Upper lobe of left lung (tissue), 6 donors: ENCODE data around the gene SLC4A4. TPM values are rescaled to one million over a fixed set of nuclear protein-coding genes. Genes with fewer than 3 reads are reported as not detected.

Experiments
- ATAC-seq, 2 donors: fragments of 200-7000 bp; cut with Tn5 transposase; one replicate each; pipeline ENCODE4 v1.9.1; 2022; ENCODE audit warnings: mild to moderate bottlenecking in 2 of 2, moderate library complexity in 2 of 2; ENCODE audit not compliant: low FRiP score in 2 of 2
- DNase-seq, 2 donors: peaks; one replicate each; pipeline ENCODE4 v3.0.0-alpha.2; 2019 to 2020
- H3K27ac ChIP-seq, 4 donors: fragments of 200-600 bp; sonication (generic); one replicate each; pipeline ENCODE4 v1.5.1; 2016 to 2019
- H3K27me3 ChIP-seq, 4 donors: fragments of 200-600 bp; sonication (generic); one replicate each; pipeline ENCODE4 v1.5.1; 2017 to 2019
- H3K36me3 ChIP-seq, 4 donors: fragments of 200-600 bp; sonication (generic); one replicate each; pipeline ENCODE4 v1.5.1; 2016 to 2019
- H3K4me1 ChIP-seq, 4 donors: fragments of 200-600 bp; sonication (generic); one replicate each; pipeline ENCODE4 v1.5.1; 2018 to 2019
- H3K4me3 ChIP-seq, 4 donors: fragments of 200-600 bp; sonication (generic); one replicate each; pipeline ENCODE4 v1.5.1; 2017 to 2019; ENCODE audit warnings: mild to moderate bottlenecking in 2 of 4, moderate library complexity in 1 of 4
- H3K9me3 ChIP-seq, 4 donors: fragments of 200-600 bp; sonication (generic); one replicate each; pipeline ENCODE4 v1.5.1; 2018 to 2019
- EP300 ChIP-seq, 4 donors: sonication (generic); formaldehyde crosslinking; IDR thresholded peaks; one replicate each; pipeline ENCODE4 v1.5.1; 2017; ENCODE audit warnings: antibody characterized with exemption in 4 of 4, control low read depth in 2 of 4
- POLR2A ChIP-seq, 4 donors: fragments of 450-650 bp; IDR thresholded peaks; one replicate each; pipeline ENCODE4 v1.5.1; 2016 to 2017; ENCODE audit warnings: antibody characterized with exemption in 4 of 4, mild to moderate bottlenecking in 2 of 4
- POLR2AphosphoS5 ChIP-seq, 2 donors: sonication (generic); formaldehyde crosslinking; IDR thresholded peaks; one replicate each; pipeline ENCODE4 v1.5.1; 2017; ENCODE audit warnings: antibody characterized with exemption in 2 of 2
- WGBS, 2 donors: methylation state at CpG; one replicate each; pipeline ENCODE4 v1.1.5; 2017 to 2018; 5-methylcytosine and 5-hydroxymethylcytosine counted together
- total RNA-seq, 6 donors: library from RNA; depleted of rRNA in 4 of 6; stranded (reverse); fragments of >200 nt in 4 of 6; gene quantifications; one replicate each; pipeline versions ENCODE4 v1.1.0 to v1.2.1, GENCODE V29; 2016 to 2021
- TF ChIP-seq, protein P1 (sequence below), 6 experiments: fragments of 450-650 bp in 4 of 6; fragments of 200-600 bp in 2 of 6; sonication (generic) in 2 of 6; IDR thresholded peaks; one replicate each; pipeline ENCODE4 v1.5.1; 2016 to 2019; ENCODE audit warnings: antibody characterized with exemption in 6 of 6
- donor health status: DM: no; HTN: no; CAD: no; lungs with moderate emphysema.
- donor health status: DM: no; HTN: yes; CAD: no; lungs with severe emphysema.

Gene SLC4A4
- total RNA-seq, 6 donors from 2014 or later: 9.2 to 31.4 (median 21.1) TPM

DNA sequence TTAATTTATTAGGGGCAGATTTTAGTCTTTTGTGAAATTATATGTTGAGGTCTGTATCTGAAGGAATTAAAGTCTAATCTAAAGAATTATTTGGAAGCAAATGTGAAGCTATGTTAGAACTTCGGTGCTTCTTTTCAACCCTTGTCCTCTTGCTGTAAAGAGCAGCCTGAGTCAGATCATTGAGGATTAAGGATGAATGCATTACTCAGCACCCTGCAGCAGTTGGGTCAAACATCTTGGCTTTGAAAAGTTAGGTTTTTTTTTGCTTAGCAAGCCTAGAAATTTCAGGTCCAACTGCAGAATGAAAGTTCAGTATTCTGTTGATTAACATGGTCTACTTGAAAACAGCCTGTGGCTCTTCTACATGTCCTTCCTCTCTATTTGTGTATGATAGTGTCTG is 57.6 kb downstream of the SLC4A4 start:
- H3K9me3 ChIP-seq: no peaks in the 10 kb centered on the region
- DNase-seq (no peak), ATAC-seq (no peak)
- H3K4me3 ChIP-seq: no peak overlapping the region
- 93 to 100% methylated on average over 1 of the region's 1 CpG for WGBS, 2 donors
- H3K27me3 ChIP-seq: no peaks in the 10 kb centered on the region
- H3K27ac ChIP-seq: no peak overlapping the region
- TF ChIP-seq POLR2AphosphoS5 (IDR thresholded peaks at IDR 0.05): no peak
- TF ChIP-seq, protein P1, sequence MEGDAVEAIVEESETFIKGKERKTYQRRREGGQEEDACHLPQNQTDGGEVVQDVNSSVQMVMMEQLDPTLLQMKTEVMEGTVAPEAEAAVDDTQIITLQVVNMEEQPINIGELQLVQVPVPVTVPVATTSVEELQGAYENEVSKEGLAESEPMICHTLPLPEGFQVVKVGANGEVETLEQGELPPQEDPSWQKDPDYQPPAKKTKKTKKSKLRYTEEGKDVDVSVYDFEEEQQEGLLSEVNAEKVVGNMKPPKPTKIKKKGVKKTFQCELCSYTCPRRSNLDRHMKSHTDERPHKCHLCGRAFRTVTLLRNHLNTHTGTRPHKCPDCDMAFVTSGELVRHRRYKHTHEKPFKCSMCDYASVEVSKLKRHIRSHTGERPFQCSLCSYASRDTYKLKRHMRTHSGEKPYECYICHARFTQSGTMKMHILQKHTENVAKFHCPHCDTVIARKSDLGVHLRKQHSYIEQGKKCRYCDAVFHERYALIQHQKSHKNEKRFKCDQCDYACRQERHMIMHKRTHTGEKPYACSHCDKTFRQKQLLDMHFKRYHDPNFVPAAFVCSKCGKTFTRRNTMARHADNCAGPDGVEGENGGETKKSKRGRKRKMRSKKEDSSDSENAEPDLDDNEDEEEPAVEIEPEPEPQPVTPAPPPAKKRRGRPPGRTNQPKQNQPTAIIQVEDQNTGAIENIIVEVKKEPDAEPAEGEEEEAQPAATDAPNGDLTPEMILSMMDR (IDR thresholded peaks at IDR 0.05): no peak
- no peak for TF ChIP-seq EP300 (IDR thresholded peaks at IDR 0.05)
- TF ChIP-seq POLR2A (IDR thresholded peaks at IDR 0.05): no peak
- peaks cover 0 to 5% (median 0%) of the 10 kb centered on the region in 4 donors for H3K4me1 ChIP-seq
- H3K36me3 ChIP-seq: no peaks in the 10 kb centered on the region

DNA sequence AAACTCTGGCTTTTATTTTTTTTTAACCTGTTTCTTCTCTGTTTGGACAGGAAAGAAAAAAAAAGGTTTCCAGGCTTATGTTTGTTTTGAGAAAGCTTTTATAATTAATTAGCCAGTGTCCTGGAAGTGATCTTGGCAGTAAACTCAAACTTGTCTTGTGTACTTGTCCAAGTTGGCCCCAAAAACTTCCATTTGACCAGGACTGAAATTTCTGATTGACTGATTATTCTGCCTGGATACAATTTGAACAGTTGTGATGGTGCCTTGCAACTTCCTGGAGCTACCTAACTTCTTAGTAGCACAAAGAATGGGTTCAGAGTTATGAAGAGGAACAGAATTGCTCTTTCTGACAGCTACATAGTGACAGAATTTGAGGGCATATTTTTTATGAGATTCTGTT is 62.0 kb downstream of the SLC4A4 start:
- H3K9me3 ChIP-seq: no peaks in the 10 kb centered on the region
- TF ChIP-seq EP300 (IDR thresholded peaks at IDR 0.05) (no peak), POLR2AphosphoS5 (IDR thresholded peaks at IDR 0.05) (no peak), POLR2A (IDR thresholded peaks at IDR 0.05) (no peak)
- TF ChIP-seq, protein P1 (IDR thresholded peaks at IDR 0.05): no peak
- no peak overlapping the region for H3K27ac ChIP-seq

DNA sequence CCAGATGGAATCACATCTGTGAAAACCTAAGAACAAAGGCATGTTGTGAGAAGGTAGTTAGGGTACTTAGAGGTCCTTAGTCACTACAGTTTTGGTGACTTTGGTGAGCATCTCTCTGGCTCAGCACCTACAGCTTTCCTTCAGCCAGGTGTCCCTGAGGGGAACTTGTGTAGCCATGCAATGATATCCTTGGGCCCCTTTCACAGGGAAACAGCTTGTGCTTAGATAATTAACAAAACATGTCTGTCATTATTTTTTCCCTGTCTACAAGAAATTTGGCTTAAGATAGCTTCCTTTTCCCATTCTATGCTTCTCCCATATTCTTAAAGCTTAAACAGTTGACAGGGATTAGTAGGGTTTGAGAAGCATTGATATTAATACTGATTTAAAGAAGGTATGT is 63.8 kb downstream of the SLC4A4 start:
- Histone ChIP-seq H3K9me3 (no peaks in the 10 kb centered on the region), H3K36me3 (no peaks in the 10 kb centered on the region), H3K4me3 (no peak overlapping the region), H3K4me1 (peaks cover 0 to 5% (median 0%) of the 10 kb centered on the region in 4 donors), H3K27ac (no peak overlapping the region), H3K27me3 (no peaks in the 10 kb centered on the region)
- TF ChIP-seq EP300 (IDR thresholded peaks at IDR 0.05): no peak
- TF ChIP-seq, protein P1 (IDR thresholded peaks at IDR 0.05): no peak
- TF ChIP-seq POLR2A (IDR thresholded peaks at IDR 0.05): no peak
- no peak for TF ChIP-seq POLR2AphosphoS5 (IDR thresholded peaks at IDR 0.05)
- DNase-seq (no peak), ATAC-seq (no peak)

More for the DNA sequence above, 62.0 kb downstream of the SLC4A4 start:
- Histone ChIP-seq H3K4me3 (no peak overlapping the region), H3K27me3 (no peaks in the 10 kb centered on the region), H3K36me3 (no peaks in the 10 kb centered on the region), H3K4me1 (peaks cover 0 to 5% (median 0%) of the 10 kb centered on the region in 4 donors)
- DNase-seq (no peak), ATAC-seq (no peak)

DNA sequence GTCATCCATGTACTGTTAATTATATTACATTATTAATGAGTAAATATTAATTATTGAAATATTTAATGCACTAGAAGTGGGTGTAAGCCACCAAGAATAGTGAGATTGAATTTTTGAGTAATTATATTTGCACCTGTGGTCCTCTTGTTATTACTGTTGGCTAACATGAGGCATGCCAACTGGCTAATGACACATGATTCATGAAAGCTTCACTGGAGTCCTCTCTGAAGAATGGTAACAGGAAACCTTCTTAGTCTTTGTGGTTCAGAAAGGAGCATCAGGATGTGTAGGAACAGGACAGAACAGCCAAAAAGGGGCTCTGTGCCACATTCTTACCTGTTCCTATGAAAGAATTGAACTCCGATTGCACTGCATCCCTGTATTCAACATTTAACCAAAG is 65.2 kb downstream of the SLC4A4 start:
- Histone ChIP-seq H3K36me3 (no peaks in the 10 kb centered on the region), H3K27me3 (no peaks in the 10 kb centered on the region), H3K4me1 (peaks cover 0 to 5% (median 0%) of the 10 kb centered on the region in 4 donors), H3K4me3 (no peak overlapping the region), H3K27ac (no peak overlapping the region), H3K9me3 (peaks cover 0 to 9% (median 3%) of the 10 kb centered on the region in 4 donors)
- no peak for ATAC-seq
- TF ChIP-seq EP300 (IDR thresholded peaks at IDR 0.05): no peak
- TF ChIP-seq POLR2AphosphoS5 (IDR thresholded peaks at IDR 0.05): no peak
- TF ChIP-seq POLR2A (IDR thresholded peaks at IDR 0.05): no peak
- TF ChIP-seq, protein P1 (IDR thresholded peaks at IDR 0.05): no peak
- no peak for DNase-seq
- 93% methylated on average over 1 of the region's 1 CpG for WGBS, 2 donors

DNA sequence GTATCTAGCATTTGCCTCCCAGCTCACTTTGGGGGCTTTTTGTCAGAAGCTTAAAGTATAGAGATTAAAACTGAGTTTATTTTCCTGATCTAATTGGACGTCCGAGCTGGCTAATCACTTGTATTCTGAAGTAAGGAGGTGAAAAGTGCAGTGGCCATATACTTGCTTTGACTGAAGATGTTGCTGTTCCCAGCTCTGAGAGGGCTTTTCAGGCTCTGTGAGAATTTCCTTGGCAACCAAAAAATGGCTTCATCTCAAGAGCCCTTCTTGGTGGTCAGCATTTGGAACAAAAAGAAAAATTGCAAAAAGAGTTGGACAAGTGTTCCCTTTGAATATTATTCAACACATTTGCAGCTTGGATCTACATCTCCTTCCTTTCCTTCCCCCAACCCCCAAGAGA is 67.0 kb downstream of the SLC4A4 start:
- ATAC-seq (no peak), DNase-seq (no peak)
- peaks cover 0 to 12% (median 6%) of the 10 kb centered on the region in 4 donors for H3K9me3 ChIP-seq
- no peaks in the 10 kb centered on the region for H3K36me3 ChIP-seq
- no peak overlapping the region for H3K27ac ChIP-seq
- H3K4me3 ChIP-seq: no peak overlapping the region
- 78 to 79% methylated on average over 2 of the region's 2 CpGs for WGBS, 2 donors
- no peaks in the 10 kb centered on the region for H3K27me3 ChIP-seq
- TF ChIP-seq EP300 (IDR thresholded peaks at IDR 0.05): no peak
- no peak for TF ChIP-seq POLR2AphosphoS5 (IDR thresholded peaks at IDR 0.05)
- TF ChIP-seq, protein P1 (IDR thresholded peaks at IDR 0.05): no peak
- TF ChIP-seq POLR2A (IDR thresholded peaks at IDR 0.05): no peak
- peaks cover 0 to 1% (median 0%) of the 10 kb centered on the region in 4 donors for H3K4me1 ChIP-seq
